ENCODE results near the gene PRKAA1. TPM values are rescaled to one million over a fixed set of nuclear protein-coding genes. Genes with fewer than 3 reads are reported as not detected.

The PRKAA1 gene
- total RNA-seq, 2 donors from 2014 or later = 56.6 to 158 TPM

DNA sequence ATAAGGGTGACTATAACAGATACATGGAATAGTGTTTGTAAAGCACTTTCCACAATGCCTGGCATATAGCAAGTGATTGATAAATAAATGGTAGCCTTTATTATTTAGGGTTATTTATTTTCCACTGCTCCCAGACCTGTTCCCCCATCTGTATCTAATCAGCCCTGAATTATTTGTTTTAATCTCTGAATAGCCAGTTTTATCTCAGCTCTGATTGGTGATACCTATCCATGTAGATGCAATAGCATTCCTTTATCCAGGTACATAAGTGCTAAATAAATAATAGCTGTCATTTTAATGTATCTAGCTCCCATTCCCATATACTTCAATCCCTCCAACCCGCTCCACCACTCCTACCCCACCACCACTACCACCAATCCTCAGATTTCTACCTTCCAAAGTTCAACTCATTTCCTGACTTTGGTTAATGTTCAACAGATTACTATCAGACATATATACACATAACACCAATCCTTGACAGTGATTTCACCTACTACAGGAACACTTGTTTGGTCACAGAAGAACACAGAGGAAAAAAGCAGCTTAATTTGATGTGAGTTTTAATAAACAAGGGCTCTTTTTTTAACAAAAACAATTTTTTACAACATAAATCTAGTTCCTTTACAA, 14.0 kb downstream of the PRKAA1 start:
- Histone ChIP-seq H3K4me1 (ENCODE audit: control insufficient read depth in 1 of 2, low read depth in 2 of 2) (peaks cover 11 to 22% of the 10 kb centered on the region in 2 donors), H3K27me3 (replicated peaks; ENCODE audit: insufficient read depth) (no peaks in the 10 kb centered on the region), H3K36me3 (no peaks in the 10 kb centered on the region), H3K9me3 (no peaks in the 10 kb centered on the region), H3K4me3 (no peak overlapping the region), H3K27ac (no peak overlapping the region)
- DNase-seq (ENCODE audit: low spot score) (no peak), ATAC-seq (ENCODE audit: insufficient number of reproducible peaks, low FRiP score, low read depth) (no peak)
- TF ChIP-seq, protein P1, sequence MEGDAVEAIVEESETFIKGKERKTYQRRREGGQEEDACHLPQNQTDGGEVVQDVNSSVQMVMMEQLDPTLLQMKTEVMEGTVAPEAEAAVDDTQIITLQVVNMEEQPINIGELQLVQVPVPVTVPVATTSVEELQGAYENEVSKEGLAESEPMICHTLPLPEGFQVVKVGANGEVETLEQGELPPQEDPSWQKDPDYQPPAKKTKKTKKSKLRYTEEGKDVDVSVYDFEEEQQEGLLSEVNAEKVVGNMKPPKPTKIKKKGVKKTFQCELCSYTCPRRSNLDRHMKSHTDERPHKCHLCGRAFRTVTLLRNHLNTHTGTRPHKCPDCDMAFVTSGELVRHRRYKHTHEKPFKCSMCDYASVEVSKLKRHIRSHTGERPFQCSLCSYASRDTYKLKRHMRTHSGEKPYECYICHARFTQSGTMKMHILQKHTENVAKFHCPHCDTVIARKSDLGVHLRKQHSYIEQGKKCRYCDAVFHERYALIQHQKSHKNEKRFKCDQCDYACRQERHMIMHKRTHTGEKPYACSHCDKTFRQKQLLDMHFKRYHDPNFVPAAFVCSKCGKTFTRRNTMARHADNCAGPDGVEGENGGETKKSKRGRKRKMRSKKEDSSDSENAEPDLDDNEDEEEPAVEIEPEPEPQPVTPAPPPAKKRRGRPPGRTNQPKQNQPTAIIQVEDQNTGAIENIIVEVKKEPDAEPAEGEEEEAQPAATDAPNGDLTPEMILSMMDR (IDR thresholded peaks at IDR 0.05) = no peak

DNA sequence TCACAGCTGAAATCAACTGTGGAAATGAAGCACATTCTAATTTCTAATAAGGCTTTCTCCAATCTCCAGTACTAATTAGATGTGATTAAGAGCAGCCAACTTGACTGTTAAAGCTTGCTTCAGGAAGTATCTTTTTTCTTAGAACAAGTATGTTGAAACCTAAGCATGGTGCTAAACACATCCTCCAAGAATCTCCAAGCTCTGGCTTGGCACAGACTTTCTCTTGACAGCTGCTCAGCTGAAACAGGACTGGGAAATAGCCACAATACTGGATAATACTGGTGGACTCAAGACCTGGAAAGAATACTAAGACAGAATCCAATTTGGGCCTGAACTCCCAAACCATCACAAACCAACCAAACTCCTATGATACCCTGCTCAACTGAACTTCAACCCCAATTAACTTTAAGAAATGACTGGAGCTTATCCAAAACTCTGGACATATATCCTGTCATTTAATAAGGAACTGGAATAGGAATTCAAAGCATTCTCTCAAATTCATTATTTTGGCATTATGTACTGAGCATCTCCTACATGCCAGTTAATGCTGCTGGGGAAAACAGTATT, 16.2 kb downstream of the PRKAA1 start:
- H3K27me3 ChIP-seq (replicated peaks; ENCODE audit: insufficient read depth) = no peaks in the 10 kb centered on the region
- H3K27ac ChIP-seq = no peak overlapping the region
- H3K4me3 ChIP-seq = no peak overlapping the region
- TF ChIP-seq, protein P1 (IDR thresholded peaks at IDR 0.05) = no peak
- H3K9me3 ChIP-seq = no peaks in the 10 kb centered on the region
- peaks cover 3% of the 10 kb centered on the region for H3K36me3 ChIP-seq
- DNase-seq (ENCODE audit: low spot score) = no peak
- ATAC-seq (ENCODE audit: insufficient number of reproducible peaks, low FRiP score, low read depth) = no peak
- peaks cover 11 to 22% of the 10 kb centered on the region in 2 donors for H3K4me1 ChIP-seq (ENCODE audit: control insufficient read depth in 1 of 2, low read depth in 2 of 2)

DNA sequence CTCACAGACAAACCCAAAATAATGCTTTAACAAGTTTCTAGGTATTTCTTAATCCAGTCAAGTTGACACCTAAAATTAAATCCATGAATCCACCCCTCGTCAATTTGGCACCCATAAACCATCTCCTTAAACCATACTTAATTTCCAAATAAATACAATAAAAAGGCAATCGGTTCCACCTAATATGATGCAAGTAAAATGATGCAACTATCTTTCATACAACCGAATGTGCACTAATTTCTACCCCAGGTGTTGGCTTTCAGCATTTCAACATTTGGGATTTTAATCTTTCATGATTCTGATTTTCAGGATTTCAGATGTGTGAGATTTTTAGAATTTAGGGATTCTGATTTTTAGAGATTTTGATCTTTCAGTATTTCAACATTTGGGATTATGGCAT, 17.3 kb downstream of the PRKAA1 start:
- TF ChIP-seq, protein P1 (IDR thresholded peaks at IDR 0.05) = no peak
- no peak overlapping the region for H3K4me3 ChIP-seq
- peaks cover 9% of the 10 kb centered on the region for H3K36me3 ChIP-seq
- DNase-seq (ENCODE audit: low spot score) (no peak), ATAC-seq (ENCODE audit: insufficient number of reproducible peaks, low FRiP score, low read depth) (no peak)
- no peaks in the 10 kb centered on the region for H3K27me3 ChIP-seq (replicated peaks; ENCODE audit: insufficient read depth)
- peaks cover 12 to 22% of the 10 kb centered on the region in 2 donors for H3K4me1 ChIP-seq (ENCODE audit: control insufficient read depth in 1 of 2, low read depth in 2 of 2)
- H3K9me3 ChIP-seq = no peaks in the 10 kb centered on the region
- no peak overlapping the region for H3K27ac ChIP-seq

DNA sequence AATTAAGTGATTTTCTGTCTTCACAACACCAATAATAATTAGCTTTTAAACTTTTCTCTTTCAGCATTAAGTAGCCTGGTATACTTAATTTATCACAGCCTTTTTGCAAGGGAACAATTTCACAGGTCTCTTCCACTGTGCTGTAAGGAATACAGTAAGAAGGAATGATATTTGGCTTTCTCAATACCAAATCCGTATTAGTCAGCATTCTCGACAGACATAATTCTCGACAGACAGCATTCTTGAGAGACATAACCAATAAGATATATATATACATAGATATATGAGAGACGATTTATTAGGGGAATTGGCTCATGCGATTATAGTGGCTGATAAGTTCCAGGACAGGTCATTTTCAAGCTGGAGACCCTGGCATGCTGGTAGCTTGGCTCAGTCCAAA, 18.0 kb downstream of the PRKAA1 start:
- peaks cover 15 to 22% of the 10 kb centered on the region in 2 donors for H3K4me1 ChIP-seq (ENCODE audit: control insufficient read depth in 1 of 2, low read depth in 2 of 2)
- ATAC-seq (ENCODE audit: insufficient number of reproducible peaks, low FRiP score, low read depth) (no peak), DNase-seq (ENCODE audit: low spot score) (no peak)
- TF ChIP-seq, protein P1 (IDR thresholded peaks at IDR 0.05) = no peak
- peaks cover 15% of the 10 kb centered on the region for H3K36me3 ChIP-seq
- H3K4me3 ChIP-seq = no peak overlapping the region
- no peaks in the 10 kb centered on the region for H3K27me3 ChIP-seq (replicated peaks; ENCODE audit: insufficient read depth)
- no peaks in the 10 kb centered on the region for H3K9me3 ChIP-seq
- H3K27ac ChIP-seq = no peak overlapping the region

DNA sequence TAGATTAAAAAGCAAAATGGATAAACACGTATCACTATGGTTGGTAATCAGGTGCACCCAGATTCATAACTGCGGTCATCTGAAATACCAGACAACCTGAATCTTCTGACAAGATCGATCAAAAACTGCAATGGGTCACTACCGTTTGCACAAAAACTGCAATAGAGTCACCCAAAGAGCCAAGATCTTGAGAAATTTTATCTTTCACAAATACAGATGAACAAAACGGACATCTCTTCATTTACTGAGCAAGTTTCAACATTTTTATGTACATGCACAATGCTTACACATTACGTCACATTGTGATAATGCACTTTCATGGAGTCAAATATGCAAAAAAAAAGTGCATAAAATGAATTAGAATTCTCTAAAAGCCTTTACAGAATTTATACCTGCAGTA, 18.6 kb downstream of the PRKAA1 start:
- Histone ChIP-seq H3K27ac (no peak overlapping the region), H3K36me3 (peaks cover 21% of the 10 kb centered on the region), H3K27me3 (replicated peaks; ENCODE audit: insufficient read depth) (no peaks in the 10 kb centered on the region), H3K4me3 (no peak overlapping the region), H3K9me3 (no peaks in the 10 kb centered on the region), H3K4me1 (ENCODE audit: control insufficient read depth in 1 of 2, low read depth in 2 of 2) (peaks cover 13 to 22% of the 10 kb centered on the region in 2 donors)
- ATAC-seq (ENCODE audit: insufficient number of reproducible peaks, low FRiP score, low read depth) (no peak), DNase-seq (ENCODE audit: low spot score) (no peak)
- TF ChIP-seq, protein P1 (IDR thresholded peaks at IDR 0.05) = no peak
